ENCODE results near the gene COL1A1.

- no peak for TF ChIP-seq EGR1 (IDR thresholded peaks at IDR 0.05)
- no peak for TF ChIP-seq EP300 (IDR thresholded peaks at IDR 0.05; ENCODE audit: borderline replicate concordance)
- TF ChIP-seq RAD21 (IDR thresholded peaks at IDR 0.05; ENCODE audit: low read depth), result no peak
- no peak for TF ChIP-seq CREB1 (IDR thresholded peaks at IDR 0.05; ENCODE audit: low read depth)
- TF ChIP-seq MAX (IDR thresholded peaks at IDR 0.05), result no peak
- TF ChIP-seq, protein P1, sequence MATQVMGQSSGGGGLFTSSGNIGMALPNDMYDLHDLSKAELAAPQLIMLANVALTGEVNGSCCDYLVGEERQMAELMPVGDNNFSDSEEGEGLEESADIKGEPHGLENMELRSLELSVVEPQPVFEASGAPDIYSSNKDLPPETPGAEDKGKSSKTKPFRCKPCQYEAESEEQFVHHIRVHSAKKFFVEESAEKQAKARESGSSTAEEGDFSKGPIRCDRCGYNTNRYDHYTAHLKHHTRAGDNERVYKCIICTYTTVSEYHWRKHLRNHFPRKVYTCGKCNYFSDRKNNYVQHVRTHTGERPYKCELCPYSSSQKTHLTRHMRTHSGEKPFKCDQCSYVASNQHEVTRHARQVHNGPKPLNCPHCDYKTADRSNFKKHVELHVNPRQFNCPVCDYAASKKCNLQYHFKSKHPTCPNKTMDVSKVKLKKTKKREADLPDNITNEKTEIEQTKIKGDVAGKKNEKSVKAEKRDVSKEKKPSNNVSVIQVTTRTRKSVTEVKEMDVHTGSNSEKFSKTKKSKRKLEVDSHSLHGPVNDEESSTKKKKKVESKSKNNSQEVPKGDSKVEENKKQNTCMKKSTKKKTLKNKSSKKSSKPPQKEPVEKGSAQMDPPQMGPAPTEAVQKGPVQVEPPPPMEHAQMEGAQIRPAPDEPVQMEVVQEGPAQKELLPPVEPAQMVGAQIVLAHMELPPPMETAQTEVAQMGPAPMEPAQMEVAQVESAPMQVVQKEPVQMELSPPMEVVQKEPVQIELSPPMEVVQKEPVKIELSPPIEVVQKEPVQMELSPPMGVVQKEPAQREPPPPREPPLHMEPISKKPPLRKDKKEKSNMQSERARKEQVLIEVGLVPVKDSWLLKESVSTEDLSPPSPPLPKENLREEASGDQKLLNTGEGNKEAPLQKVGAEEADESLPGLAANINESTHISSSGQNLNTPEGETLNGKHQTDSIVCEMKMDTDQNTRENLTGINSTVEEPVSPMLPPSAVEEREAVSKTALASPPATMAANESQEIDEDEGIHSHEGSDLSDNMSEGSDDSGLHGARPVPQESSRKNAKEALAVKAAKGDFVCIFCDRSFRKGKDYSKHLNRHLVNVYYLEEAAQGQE (IDR thresholded peaks at IDR 0.05; ENCODE audit: low read depth), result no peak
- TF ChIP-seq TAF1 (IDR thresholded peaks at IDR 0.05; ENCODE audit: low read depth), result no peak
- no peak for TF ChIP-seq CEBPB (IDR thresholded peaks at IDR 0.05)
- no peak for TF ChIP-seq FOXM1 (IDR thresholded peaks at IDR 0.05; ENCODE audit: borderline replicate concordance, low read depth)
- no peak for TF ChIP-seq YY1 (IDR thresholded peaks at IDR 0.05; ENCODE audit: low read depth)
- TF ChIP-seq TCF12 (IDR thresholded peaks at IDR 0.05; ENCODE audit: low read depth), result no peak
- TF ChIP-seq TEAD4 (IDR thresholded peaks at IDR 0.05), result no peak
- no peak for TF ChIP-seq ZBTB7A (IDR thresholded peaks at IDR 0.05; ENCODE audit: low read depth)
- no peak for TF ChIP-seq NFIC (IDR thresholded peaks at IDR 0.05)
Observed at GRCh38 chr17:50211249-50212120, 10.1 kb upstream of the COL1A1 start.
